HS-5 (cell line): Measurements from ENCODE around the gene CCN5.
"Not testable (repeated sequence)": the region's sequence is repeated elsewhere in the genome, so short reads cannot be mapped to it uniquely, and the experiment has no call there.

ENCODE experiments used
- DNase-seq: peaks from one replicate; pipeline ENCODE4 v3.0.0-alpha.2; 2012; ENCODE audit warnings: low read depth

Gene CCN5

GRCh38 chr20:44758247-44759101 is 43.3 kb downstream of the CCN5 start:
- no peak for DNase-seq

- no peak for DNase-seq
These were observed 44.4 kb downstream of the CCN5 start for GRCh38 chr20:44759595-44759994.

DNA sequence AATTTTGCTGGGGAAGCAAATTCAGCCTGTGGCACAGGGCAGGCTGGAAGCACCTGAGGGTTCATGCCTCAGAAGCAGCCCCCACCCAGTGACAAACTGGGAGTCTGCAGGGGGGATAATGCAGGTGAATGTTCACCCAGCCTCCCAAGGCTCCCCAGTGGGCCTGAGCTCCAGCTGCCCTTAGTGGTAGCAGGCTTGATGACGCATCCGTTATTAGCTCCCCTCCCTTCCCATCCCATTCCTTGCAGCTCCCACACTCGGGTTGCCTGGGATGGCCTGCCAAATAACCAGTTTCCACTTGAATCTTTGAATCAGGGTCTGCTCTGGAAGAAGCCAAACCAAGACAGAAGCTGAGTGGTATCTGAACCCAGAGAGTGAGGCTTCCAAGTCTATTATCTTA is 46.3 kb downstream of the CCN5 start:
- DNase-seq = no peak

DNA sequence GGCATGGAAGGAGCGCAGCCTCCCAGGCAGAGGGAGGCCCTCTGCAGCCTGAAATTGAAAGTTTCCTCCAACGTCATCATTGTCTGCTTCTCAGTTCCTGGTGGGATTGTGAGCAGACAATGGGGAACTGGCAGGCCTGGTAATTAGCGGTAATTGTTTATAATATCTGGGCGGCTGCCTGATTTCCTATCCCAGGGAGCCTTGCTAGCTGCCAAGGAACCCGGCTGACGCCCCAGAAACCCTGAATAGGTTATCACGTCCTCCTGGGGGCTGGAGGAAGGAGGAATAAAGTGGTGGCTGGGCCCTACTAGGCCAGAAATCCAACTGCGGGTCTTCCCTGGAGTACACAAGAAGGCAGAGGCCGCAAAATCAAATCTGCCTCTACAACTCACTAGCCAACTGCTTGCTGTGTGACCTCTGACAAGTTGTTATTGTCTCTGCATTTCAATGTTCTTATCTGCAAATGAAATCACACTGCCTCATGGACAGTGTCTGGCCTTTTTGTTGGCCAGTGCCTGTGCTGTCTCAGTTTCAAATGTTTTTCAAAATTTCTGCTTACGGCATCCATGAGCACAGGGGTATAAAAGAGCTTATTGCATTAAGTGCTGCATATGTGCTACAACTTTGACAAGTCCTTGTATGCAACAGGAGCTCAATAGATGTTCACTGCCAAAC is 47.4 kb downstream of the CCN5 start:
- no peak for DNase-seq

DNA sequence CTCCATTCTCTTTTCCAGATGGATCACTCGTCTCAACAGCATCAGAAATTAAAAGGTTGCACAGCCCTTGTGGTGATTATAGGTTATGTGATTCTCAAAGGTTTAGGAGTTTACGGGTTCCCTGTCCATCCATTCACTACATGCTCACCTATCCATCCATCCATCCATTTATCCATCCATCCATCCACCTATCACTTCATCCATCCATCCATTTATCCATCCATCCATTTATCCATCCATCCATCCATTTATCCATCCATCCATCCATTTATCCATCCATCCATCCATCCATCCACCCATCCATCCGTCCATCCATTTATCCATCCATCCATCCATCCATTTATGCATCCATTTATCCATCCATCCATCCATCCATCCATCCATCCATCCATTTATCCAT is 48.6 kb downstream of the CCN5 start:
- not testable (repeated sequence) for DNase-seq

- no peak for DNase-seq
These were observed 49.9 kb downstream of the CCN5 start for GRCh38 chr20:44765091-44765490.

DNA sequence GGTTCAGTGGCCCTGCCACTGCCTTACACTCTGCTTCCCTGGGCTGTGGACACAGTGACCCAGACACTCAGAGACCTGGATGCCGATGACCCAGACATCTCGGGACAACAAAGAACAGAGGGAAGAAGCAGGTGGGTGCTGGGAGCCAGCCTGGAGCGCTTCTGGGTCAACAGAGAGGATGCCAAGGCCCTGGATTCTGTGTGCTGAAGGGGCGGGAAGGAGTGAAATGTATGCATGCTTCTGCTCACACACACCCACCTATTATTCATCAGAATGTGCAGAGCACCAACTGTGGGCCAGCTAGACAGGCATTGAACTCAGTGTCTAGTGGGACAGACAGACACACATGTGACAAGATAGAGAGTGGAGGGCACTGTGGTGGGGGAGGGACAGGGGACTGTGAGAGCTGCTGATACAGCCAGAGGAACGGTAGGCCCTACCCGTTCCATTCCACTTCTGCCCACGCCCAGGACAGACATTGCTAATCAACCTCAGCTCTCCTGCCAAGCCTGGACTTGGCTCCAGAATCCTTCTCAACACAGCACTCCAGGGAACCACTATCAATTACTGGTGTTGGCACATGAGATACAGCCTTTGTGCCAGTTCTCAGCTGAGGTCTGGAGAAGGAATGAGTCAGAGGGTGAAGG is 50.7 kb downstream of the CCN5 start:
- no peak for DNase-seq

GRCh38 chr20:44768256-44768655 is 53.1 kb downstream of the CCN5 start:
- no peak for DNase-seq

GRCh38 chr20:44768854-44769480 is 53.8 kb downstream of the CCN5 start:
- no peak for DNase-seq

- no peak for DNase-seq
These were observed 54.3 kb downstream of the CCN5 start for GRCh38 chr20:44769481-44769863.

DNA sequence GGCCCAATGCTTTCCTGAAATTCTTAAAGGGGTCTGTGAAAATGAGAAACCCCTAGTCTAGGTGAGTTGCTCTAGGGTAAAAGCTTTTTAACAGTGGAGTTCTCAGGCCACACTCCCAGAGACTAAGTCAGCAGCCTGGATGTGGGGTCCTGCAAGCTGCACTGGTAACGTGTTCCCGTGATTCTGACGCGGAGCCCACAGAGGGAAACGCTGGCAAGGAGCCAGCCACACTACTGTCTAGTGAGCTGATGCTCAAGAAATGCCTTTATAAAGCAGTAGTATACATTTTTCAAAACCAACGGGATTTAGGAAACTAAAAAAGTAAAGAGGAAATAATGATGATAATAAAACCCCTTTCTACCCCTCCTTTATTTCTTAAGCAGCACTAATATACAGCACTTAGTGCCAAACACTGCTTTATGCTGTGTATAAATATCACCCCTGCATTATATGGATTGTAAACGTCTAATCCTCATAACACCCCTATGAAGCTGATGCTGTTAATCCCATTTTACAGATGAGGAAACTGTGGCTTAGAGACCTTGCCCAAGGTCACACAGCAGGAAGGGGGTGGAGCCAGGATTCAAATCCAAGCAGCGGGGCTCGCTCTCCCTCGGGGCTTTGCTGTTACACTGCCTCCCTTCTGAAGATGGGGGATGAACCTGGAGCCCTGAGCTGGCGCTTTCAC is 55.5 kb downstream of the CCN5 start:
- no peak for DNase-seq

GRCh38 chr20:44771172-44771535 is 56.0 kb downstream of the CCN5 start:
- DNase-seq = no peak

DNA sequence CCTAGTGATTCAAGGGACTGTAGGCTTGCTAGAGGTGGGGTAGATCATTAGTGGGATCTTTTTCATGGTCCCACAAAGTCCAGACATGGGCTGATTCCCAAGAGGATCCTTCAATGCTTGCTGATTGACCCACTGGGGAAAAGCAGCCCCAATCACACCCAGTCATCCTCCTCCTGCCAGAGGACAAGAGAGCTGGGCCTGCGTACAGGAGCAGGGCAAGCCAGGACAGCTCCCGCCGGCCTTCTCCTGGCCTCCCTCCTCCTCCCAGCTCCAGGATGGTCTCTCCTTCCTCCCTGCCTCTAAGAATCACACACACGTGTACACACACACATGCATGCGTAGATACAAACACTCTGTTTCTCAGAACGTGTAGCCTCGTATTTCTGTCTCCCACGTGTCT is 57.5 kb downstream of the CCN5 start:
- no peak for DNase-seq

DNA sequence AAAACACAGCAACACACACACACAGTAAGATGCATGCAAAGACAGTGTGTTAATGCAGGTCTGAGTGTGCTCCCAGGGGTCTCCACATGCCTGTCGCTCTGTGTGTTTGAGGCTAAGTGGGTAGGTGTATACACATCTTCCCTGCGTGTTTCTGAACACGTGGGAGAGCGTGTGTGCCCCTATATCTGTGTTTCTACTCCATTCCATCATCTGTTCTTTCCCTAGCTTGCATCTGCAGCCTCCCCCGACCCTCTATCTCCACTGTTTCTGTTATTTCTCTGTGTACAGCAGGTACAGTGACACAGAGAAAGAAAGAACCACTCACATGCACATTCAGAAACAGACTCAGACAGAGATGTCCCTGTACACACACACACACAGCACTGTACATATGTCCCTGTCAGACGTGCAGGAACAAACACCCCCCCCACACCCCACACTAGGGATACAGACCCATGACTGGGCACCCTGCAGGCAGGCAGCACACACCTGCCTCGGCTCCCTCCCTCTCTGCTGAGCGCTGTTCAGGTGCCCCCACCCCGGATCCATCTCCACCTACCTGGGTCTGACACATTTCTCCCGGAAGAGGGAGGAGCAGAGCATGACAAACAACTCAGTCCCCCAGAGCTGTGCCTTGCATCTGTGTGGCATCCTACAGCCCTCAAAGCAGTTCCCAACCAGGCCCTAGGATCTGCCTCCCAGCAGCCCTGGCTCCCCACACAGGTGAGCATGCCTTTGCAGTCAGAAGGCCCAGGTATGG is 58.1 kb downstream of the CCN5 start:
- no peak for DNase-seq

DNA sequence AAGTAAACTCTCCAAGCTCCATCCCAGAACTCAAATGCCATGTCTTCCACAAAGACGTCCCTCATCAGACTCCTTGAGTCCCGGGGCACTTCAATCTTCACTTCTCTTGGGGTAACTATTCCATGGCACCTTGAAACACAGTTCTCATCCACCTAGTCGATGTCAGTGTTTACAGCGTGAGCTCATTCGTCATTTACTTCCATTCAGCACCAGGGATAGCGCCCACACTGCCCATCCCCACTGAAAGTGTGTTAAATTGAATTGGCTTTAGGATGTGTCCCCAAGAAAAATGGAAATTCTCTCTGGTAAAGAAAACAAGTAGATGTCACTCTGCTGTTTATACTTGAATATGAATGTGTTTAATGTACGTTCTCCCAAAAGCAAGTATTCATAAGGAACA is 61.8 kb downstream of the CCN5 start:
- no peak for DNase-seq
